IPS-NIHi7 (cell line): ENCODE measurements around the gene NTHL1.

Source experiments
- DNase-seq: peaks from one replicate; pipeline ENCODE4 v3.0.0; 2012; ENCODE audit warnings: mixed read lengths; ENCODE audit errors: extremely low spot score

NTHL1 gene

DNA sequence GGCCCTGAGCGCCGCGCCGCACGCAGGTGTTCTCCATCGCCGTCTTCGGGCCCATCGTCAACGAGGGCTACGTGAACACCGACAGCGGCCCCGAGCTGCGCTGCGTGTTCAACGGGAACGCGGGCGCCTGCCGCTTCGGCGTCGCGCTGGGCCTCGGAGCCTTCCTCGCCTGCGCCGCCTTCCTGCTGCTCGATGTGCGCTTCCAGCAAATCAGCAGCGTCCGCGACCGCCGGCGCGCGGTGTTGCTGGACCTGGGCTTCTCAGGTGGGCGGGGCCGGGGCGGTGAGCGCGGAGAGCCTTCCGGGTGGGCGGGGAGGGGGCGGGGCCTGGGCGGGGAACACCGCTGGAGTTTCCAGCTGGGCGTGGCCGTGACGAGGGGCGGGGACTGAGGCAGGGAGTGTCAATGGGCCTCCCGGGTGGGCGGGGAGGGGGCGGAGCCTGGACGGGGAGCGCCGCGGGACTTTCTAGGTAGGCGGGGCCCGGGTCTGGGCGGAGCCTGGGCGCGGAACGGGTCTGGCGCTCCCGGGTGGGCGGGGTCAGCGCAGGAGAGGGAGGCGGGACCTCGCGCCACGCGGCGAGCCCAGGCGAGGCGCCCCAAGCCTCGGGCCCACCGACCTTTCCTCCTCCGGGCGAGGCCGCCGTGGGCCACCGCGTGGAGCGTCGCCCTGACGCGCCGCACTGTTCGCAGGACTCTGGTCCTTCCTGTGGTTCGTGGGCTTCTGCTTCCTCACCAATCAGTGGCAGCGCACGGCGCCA lies 55.5 kb downstream of the NTHL1 start:
- peak; percentile 94 for DNase-seq

DNA sequence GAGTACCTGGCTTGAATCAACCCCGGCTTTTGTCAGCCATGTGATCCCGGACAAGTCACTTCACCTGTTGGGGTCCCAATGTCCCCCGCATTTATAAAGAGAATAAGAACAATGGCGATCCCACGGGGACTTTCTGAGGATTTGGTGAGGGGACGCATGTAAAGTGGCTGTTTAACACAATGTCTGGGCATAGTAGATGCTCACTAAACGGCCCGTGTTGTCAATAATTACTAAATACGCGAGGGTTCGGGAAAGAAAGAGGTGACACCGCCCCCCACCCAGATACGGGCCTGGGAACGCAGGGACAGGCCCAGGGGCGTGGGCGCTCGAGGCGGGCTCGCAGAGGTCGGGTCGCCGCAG lies 56.1 kb downstream of the NTHL1 start:
- no peak for DNase-seq

DNA sequence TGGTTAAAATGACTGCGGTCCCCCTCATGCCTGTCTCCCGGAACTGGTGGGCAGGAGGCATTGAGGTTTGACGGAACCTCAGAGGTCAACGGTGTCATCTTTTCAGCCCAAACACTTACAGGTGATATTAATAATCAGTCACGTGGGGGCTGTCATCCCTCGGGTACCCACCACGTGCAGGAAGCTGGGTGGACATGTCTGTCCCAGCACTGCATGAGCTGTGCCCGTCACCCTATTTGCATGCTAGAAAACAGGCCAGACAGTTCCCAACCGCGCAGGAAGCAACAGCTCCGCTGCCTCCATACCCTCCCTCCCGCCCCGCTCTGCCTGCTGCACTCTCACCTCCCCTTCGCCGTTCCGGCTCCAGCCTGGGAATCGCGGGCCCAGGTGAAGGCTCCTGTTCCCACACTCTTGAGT lies 56.5 kb downstream of the NTHL1 start:
- DNase-seq: no peak

DNA sequence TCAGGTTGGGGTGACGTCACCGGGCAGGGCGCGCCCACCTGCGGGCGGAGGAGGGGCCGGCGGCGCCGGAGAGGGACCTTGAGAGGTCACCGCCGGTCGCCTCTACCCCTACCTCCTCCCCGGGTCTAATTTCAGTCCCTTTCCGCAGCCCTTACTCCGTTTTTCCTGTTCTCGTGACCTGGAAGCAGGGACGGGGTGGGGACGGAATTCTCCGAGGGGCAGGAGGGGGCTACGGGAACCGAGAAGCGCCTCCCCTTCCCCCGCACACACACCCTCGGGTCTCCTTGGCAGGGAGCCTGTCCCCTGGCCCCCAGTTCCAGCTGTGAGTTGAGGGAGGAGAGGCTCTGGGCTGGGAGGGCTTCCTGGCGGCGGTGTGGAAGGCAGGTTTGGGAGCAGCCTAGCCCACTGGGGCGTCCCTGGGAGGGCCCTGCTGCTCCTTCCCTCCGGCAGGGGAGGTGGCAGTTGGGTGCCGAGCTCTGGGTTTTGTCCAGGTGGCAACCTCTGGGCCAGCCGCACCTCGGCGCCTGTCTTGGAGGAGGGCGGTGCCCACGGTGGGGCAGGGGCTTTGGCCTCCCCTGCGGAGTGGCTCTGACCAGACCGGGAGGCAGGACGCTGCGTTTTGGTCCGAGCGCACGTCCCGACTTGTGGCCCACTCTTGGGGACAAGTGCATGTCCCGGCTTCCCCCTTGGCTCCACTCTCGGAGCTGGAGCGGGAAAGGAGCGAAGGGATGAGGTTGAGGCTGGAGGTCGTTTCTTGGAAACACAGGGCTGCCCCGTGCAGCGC lies 57.1 kb downstream of the NTHL1 start:
- peak; percentile 73 for DNase-seq

DNA sequence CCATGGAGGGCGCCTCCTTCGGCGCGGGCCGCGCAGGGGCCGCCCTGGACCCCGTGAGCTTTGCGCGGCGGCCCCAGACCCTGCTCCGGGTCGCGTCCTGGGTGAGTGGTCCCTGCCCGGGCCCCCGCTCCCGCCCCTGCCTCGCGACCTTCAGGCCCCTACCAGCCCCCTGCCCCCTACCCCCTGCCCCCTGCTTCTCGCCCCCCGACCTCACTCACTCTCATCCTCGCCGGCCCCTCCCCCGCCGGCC lies 57.6 kb downstream of the NTHL1 start:
- no peak for DNase-seq
